NCI-H1417 treated with DMSO at 0.1 percent for 48 hours (cell line): ENCODE measurements around the gene NFIX.

Experiments
- DNase-seq: peaks from one replicate; lab custom pipeline; 2025; lab: John Stamatoyannopoulos, UW

NFIX gene

DNA sequence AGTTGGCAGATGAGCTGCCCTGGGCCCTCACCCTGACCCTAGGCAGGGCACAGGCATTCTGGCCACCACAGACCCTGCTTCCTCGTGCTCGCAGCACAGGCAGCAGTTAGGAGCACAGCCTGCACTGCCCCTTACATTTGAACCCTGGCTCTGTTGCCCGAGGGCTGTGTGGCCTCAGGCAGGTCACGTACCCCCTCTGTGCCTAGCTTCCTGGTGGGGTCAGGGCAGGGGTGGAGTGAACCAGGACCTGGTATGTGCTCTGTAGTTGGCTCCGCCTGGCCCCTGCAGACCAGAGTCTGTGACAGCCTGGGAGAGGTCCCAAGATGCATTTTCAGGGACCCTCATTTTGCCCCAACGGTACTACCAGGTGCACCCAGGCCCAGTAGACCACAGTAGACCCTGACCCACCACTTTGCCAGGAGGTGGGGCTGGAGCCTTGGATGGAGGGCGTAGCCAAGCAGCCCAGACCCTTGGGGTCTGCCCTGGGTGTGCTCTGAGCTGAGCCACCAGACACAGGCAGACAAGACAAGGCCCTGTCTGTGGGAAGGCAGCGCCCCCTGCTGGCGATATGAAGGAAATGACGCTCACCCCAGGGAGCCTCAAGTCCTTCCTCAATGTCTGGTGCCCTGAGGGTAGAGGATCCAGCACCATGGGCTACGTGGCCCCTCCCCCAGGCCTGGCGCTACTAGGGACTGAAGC lies 98.3 kb downstream of the NFIX start:
- DNase-seq, result no peak

- DNase-seq, result no peak
Observed at GRCh38 chr19:13094106-13094504, 98.8 kb downstream of the NFIX start.

- DNase-seq, result no peak
Observed at GRCh38 chr19:13094771-13095392, 99.6 kb downstream of the NFIX start.

GRCh38 chr19:13095393-13095784 lies 100.1 kb downstream of the NFIX start:
- DNase-seq, result no peak

DNA sequence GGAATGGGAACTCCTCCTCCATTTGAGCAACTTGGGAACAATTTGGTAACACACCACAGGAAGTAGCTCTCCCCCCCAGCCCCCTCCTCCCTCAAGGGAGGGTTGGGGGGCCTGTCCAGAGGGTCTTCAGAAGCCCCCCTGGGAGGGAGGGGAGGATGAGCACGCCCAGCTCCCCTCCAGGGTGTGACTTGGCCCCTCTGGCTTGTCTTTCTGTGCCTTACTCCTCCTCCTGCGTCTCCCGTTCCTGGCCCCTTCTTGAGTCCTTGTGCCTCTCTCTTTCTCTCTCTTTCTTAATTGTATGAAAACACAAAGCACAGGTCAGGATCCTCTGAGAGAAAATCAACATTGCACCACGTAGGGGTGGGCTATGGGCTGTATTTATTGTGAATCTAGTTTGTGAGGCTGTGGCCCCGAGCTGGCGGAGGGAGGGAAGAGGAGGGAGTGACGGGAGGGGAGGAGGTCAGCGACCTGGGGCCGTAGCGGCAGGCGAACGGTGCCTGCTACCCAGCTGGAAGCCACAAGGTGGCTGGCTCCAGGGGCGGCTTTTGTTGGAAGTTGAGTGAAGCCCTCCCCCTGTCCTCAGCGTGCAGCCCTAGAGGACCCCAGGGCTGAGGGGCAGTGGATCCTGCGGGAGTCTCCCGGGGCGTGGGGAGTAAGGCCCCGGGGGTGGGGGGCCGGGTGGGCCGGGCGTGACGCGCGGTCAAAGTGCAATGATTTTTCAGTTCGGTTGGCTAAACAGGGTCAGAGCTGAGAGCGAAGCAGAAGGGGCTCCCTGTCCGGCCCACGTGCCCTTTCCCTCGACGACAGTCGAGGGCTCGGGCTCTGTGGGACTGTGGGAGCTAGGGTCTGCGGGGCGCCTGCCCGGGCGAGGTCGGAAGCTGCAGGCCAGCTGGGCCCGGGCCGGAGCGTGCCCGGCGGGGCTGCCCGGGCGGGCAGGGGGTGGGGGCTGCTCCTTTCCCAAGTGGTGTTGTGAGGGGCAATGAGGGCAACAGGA lies 101.0 kb downstream of the NFIX start:
- no peak for DNase-seq

- no peak for DNase-seq
Observed at GRCh38 chr19:13097033-13097462, 101.8 kb downstream of the NFIX start.

DNA sequence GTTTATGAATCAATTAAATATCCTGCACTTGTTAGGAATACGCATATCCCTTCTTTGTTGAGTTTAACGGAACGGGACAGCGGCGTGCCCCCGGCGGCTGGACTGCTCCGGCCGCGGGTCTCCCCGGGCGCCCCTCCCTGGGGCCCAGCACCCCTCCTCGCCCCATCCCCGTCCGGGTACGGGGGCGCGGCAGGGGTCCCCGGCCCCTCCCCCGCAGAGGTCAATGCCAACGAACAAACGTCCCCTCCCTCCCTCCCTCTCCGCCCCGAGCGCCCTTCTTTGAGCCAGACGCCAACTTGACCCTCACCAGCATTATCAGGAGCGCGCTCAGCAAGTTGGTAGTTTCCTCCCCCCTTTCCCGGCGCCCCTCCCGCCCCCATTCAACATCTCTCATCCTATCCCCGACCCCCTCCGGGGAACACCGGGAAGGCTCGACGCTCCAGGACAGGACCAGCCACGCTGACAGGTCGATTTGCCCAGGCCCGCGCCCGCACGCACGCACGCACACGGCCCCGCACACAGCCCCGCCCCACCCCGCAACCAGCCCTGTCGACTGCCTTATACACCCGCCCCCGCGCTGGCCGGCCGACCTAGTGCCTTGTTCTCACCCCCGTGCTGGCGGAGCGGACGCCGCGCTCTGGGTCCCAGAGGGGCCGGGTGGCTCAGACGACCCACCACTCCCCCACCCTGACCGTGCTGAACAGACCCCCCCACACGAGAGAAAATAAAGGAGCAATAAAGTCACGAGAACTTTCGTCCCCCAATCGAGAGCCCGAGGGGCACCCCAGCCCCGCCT lies 102.4 kb downstream of the NFIX start:
- DNase-seq, result no peak

- no peak for DNase-seq
Observed at GRCh38 chr19:13098277-13099072, 103.2 kb downstream of the NFIX start.

- no peak for DNase-seq
Observed at GRCh38 chr19:13099073-13099999, 104.1 kb downstream of the NFIX start.

GRCh38 chr19:13100031-13100588 lies 104.8 kb downstream of the NFIX start:
- no peak for DNase-seq

GRCh38 chr19:13100841-13101589 lies 105.7 kb downstream of the NFIX start:
- DNase-seq, result no peak

- DNase-seq, result no peak
Observed at GRCh38 chr19:13101590-13102415, 106.5 kb downstream of the NFIX start.

DNA sequence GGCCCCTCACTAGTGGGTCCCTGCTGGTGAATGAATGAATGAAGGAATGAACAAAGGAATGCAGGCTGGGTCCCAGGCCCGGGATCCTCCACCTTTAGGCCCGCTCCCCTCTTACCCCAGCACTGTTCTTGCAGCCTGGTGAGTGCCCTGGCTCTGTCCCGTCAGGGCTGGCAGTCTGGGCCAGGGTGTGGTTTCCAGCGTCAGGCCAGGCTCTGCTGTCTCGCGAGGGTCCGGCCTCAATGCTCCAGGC lies 107.1 kb downstream of the NFIX start:
- no peak for DNase-seq

GRCh38 chr19:13102666-13103580 lies 107.6 kb downstream of the NFIX start, which contains the start of gene LYL1:
Gene LYL1, minus strand, starts transcription at chr19:13102858. Its CDS starts 1,687 bp downstream, at chr19:13101171.
- no peak for DNase-seq

DNA sequence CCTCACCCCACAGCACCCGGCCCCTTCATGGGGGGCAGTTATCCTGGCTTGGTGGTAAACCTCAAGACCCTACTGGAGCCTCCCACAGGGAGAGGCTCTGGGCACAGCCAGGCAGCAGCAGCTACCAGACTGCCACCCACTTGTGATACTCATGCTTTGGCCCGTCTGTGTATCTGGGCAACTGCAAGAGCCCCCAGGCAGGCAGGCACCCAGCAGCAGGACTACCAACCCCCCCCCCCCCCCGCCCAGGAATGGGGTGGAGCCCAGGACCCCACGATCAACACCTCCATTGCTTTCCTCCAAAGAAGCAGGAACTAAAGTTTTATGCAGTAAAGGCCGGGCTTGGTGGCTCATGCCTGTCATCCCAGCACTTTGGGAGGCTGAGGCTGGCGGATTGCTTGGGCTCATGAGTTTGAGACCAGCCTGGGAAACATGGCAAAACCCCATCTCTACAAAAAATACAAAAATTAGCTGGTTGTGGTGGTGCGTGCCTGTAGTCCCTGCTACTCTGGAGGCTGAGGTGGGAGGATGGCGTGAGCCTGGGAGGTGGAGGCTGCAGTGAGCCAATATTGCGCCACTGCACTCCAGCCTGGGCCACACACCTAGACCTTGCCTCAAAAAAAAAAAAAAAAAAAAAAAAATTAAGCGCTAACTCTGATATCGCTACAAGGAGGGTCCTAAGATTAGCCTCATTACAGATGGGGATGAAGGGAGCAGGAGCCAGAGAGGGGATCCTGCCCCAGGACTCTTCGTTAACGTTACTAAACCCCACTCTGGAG lies 108.5 kb downstream of the NFIX start:
- DNase-seq, result no peak

- no peak for DNase-seq
Observed at GRCh38 chr19:13104360-13104847, 109.1 kb downstream of the NFIX start.
